NCI-H1436 treated with DMSO at 0.1 percent for 48 hours (cell line): ENCODE results near the gene ABCC1.
"Not testable (repeated sequence)": the region's sequence is repeated elsewhere in the genome, so short reads cannot be mapped to it uniquely, and the experiment has no call there.

Experiments used
- DNase-seq: peaks from one replicate; lab custom pipeline; 2025; lab: John Stamatoyannopoulos, UW

ABCC1 gene

GRCh38 chr16:16083421-16084156, 134.2 kb downstream of the ABCC1 start:
- DNase-seq, result no peak

DNA sequence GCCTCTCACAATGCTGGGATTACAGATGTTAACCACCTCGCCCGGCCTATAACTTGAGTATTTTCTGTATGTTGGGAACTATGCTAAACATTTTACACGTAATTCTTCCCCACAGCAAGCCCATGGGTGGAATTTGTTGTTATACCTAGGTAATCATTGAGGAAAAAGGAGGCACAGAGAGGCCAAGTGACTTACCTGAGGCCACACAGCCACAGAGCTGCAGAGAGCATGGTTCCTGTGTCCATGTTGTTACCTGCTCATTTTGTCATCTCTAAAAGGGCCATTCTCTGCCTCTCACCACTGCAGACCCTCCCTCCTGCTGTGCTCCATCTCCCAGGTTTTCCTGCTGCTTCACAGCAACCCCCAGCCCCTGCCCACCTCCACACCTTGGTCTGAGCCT, 135.5 kb downstream of the ABCC1 start:
- no peak for DNase-seq

DNA sequence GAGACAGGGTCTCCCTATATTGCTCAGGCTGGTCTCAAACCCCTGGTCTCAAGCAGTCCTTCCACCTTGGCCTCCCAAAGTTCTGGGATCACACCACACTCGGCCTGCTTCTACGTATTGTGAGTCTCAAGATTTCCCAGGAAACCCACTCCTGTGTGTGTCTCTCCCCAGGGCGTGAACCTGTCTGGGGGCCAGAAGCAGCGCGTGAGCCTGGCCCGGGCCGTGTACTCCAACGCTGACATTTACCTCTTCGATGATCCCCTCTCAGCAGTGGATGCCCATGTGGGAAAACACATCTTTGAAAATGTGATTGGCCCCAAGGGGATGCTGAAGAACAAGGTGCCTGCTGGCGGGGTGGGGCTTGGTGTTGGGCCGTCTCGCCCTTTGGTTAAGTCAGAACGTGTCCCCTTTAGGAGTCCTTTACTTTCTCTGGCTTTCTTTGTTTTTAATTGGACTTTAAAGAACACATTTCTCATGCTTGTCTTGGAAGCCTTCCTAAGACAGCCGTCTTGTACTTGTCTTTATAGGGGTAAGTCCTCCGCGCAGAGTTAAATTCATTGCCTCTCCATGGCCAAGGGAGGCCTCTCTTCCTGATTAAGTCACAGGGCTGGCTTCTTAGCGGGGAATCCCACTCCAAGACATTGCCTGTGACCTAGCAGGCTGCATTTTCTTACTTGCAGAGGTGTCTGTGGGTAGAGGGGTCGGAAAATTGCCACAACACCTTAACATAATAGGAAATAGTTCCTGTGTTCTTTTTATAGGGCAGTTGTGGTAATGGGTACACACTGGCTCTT, 137.4 kb downstream of the ABCC1 start:
- DNase-seq, result no peak

DNA sequence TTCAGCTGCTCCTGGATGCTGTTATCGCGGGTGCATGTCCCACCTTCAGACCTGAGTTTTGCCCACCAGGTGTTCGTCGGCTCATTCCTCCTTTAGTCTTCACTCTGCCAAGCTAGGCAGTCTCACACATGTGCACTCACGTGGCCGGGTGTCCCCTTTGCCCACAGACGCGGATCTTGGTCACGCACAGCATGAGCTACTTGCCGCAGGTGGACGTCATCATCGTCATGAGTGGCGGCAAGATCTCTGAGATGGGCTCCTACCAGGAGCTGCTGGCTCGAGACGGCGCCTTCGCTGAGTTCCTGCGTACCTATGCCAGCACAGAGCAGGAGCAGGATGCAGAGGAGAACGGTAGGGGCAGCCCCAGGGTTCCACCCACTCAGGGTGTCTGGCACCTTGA, 140.8 kb downstream of the ABCC1 start:
- DNase-seq, result no peak

GRCh38 chr16:16092925-16093627, 143.7 kb downstream of the ABCC1 start:
- no peak for DNase-seq

GRCh38 chr16:16093628-16094332, 144.4 kb downstream of the ABCC1 start:
- DNase-seq, result no peak

DNA sequence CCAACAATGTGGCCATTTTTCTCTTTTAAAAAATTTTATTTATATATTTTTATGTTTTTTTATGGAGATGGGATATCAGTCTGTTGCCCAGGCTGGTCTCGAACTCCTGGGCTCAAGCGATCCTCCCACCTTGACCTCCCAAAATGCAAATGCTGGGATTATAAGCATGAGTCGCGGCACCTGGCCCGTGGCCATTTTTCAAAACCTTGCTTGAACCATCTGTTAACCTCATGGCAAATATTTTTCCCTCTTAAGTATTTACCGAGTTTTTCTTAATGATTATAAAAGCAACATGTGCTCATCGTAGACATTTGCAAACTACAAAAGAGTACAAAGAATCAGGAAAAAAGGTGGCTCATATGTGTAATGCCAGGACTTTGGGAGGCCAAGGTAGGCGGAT, 146.2 kb downstream of the ABCC1 start:
- no peak for DNase-seq

DNA sequence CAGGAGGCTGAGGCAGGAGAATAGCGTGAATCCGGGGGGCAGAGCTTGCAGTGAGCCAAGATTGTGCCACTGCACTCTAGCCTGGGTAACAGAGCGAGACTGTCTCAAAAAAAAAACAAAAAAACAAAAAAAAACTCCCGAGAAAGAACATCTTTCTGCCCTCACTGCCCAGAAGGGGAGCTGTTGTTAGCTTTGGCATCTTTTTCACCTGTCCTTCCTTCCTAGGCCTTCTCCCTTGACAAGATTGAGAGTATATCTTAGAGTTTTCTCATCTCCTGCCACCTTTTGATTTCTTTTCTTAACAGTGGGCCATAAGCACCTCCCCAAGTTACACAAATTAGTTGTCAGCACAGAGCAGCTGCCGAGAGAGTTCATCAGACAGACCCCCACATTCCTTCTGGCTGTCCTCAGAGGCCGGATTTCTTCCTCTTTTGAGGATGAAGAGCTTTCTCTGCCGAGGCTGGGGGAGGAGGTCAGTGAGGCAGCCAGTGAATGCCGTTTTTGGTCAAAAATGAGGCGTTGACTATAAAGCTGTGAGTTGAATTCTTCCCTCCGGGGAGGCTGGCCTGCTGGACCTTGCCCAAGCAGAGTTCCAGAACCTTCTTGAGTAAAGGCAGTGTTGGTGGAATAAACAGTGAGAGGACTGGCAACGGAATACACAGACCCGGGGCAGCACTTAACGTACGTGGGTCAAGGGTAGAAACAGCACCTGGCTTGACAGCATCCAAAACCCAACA, 146.9 kb downstream of the ABCC1 start:
- no peak for DNase-seq

DNA sequence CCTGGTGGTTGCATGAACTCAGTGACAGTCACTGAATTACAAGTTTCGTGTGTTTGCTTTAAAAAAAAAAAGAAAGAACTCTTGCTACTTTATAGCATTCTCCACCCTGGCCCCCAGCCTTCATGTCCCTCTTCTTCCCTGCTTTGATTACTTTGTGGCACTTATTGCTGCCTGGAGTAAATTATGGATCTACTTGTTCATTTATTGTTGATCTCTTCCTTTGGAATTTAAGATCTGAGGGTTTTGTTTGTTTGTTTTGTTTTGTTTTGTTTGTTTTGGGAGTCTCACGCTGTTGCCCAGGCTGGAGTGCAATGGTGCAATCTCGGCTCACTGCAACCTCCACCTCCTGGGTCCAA, 147.4 kb downstream of the ABCC1 start:
- DNase-seq, result no peak

DNA sequence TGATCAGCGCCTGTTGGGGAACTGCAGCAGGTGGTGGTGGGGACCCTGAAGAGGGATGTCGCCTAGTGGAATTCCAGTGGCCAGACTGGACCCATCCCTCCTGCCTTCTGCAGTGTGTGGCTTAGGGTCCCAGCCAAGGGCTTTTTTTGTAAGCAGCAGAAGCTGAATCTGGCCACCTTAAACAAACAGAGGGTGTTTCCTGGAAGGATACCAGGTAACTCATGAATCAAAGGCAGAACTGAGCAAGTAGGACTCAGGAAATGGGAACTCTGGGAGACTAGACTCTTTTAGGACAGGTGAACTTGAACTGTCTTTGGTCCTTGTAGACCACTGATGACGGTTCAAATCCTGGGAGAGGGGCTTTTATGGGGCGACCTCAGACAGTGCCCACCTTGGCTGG, 149.9 kb downstream of the ABCC1 start:
- DNase-seq, result no peak

DNA sequence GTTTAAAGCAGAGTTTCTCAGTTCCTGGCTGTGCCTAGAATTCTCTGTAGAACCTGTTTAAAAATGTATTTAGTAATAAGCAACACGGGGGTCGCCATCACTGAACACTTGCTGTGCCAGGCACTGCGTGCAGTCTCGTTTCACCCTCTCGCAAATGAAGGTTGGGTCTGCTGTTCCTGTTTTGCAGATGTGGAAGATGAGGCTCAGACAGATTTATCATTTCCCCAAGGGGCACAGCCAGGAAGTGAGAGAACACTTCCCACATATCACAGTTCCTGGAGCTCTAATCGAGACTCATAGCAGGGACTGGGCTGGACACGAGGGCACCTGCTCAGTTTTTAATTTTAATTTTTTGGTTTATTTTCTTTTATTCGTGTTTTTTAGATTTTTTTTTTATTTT, 151.2 kb downstream of the ABCC1 start:
- DNase-seq, result no peak

- DNase-seq, result no peak
These were observed 152.2 kb downstream of the ABCC1 start for GRCh38 chr16:16101585-16101984.

DNA sequence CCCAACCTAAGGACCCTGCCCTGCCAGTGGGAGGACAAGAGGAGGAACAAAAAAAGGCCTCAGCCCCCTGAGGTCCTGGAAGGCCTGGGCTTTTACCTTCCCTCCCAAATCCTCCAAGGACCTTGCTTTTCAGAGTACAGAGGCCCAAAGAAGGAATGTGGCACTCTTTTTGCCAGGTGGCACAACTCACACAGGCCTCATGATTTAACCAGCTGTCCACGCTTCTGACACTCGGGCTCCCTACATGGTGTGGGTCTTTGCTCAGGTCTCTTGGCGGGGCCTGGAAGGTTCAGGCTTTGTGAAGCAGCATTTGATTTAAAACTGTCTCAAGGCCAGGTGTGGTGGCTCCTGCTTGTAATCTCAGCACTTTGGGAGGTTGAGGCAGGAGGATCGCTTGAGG, 153.3 kb downstream of the ABCC1 start:
- DNase-seq, result no peak

- not testable (repeated sequence) for DNase-seq
These were observed 154.9 kb downstream of the ABCC1 start for GRCh38 chr16:16104132-16104803.

GRCh38 chr16:16104804-16105141, 155.4 kb downstream of the ABCC1 start:
- not testable (repeated sequence) for DNase-seq

- DNase-seq, result no peak
These were observed 156.2 kb downstream of the ABCC1 start for GRCh38 chr16:16105646-16106045.

GRCh38 chr16:16106466-16106865, 157.1 kb downstream of the ABCC1 start:
- no peak for DNase-seq

- no peak for DNase-seq
These were observed 158.4 kb downstream of the ABCC1 start for GRCh38 chr16:16107839-16108238.

DNA sequence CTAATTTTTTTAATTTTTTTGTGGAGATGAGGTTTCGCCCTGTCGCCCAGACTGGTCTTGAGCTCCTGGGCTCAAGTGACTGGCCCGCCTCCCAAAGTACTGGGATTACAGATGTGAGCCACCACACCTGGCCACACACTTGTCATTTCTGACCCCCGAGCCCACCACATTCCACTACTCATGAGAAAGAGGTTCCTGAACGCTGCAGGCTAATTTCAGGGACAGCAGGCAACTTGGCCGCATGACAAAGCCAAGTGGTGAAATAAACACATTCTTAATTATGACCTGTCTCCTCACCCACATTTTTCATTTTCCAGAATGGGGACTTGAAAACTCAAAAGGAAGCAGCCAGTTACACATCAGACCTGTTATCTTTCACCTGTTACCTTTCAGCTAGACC, 159.3 kb downstream of the ABCC1 start:
- no peak for DNase-seq

DNA sequence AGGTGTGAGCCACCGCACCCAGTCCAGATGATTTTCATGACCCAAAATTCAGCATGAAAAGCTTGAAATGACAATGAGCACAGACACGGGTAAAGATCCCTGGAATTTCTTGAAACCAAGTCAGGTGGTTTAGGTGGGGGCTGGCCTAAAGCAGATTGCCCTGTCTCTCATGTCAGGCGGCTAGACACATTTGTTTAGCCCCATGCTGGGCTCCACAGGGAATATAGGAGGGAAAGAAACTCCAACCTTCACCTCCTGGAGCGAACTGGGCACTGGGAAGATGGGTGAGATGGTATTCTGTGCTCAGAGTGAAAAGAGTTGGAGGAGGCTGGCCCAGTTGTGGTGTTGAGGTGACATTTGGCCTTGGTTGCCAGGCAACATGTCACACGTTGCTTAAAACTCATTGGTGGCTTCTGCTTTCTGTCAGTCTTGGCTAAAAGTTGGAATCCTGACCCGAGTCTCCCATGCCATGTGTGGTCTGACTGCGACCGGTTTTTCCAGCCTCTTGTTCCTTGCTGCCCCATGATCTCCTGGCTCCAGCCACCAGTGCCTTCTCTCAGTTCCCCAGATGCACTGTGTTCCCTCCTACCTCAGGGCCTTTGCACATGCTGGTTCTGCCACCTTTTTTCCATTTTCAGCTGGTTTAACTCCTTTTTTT, 160.2 kb downstream of the ABCC1 start:
- no peak for DNase-seq

GRCh38 chr16:16110111-16110490, 160.7 kb downstream of the ABCC1 start:
- DNase-seq, result no peak
